HEK293 (cell line): ENCODE data around the gene MOB1A.

Experiments
- CTCF ChIA-PET: fragments of 350-600 bp; formaldehyde crosslinking; extraction: SDS; loops from one replicate; lab custom pipeline; 2021; ENCODE audit warnings: antibody characterized with exemption; lab: Yijun Ruan, JAX
- POLR2A ChIA-PET: fragments of 300-600 bp; formaldehyde crosslinking; extraction: SDS; loops from one replicate; lab custom pipeline; 2020; ENCODE audit warnings: antibody characterized with exemption, inconsistent platforms; lab: Yijun Ruan, JAX
- H3K27ac ChIP-seq: fragments of 200-500 bp; sonication (Bioruptor generic); 2 replicates; pipeline ENCODE4 v1.5.1; 2014; ENCODE audit warnings: low read depth, low read length, control low read depth, inconsistent platforms; ENCODE audit errors: extremely low read depth
- H3K36me3 ChIP-seq, 2 experiments: fragments of 200-500 bp in 1 of 2; sonication (Bioruptor generic) in 1 of 2; 1 replicate in 1 of 2; 2 replicates in 1 of 2; pipeline ENCODE4 v1.5.1; 2014 to 2017; ENCODE audit warnings: inconsistent platforms in 2 of 2, low read length in 2 of 2; ENCODE audit not compliant: control insufficient read depth in 2 of 2, insufficient read depth in 1 of 2
- H3K4me1 ChIP-seq: fragments of 200-500 bp; sonication (Bioruptor generic); 2 replicates; pipeline ENCODE4 v1.5.1; 2014; ENCODE audit warnings: mild to moderate bottlenecking, low read length, inconsistent platforms; ENCODE audit not compliant: control insufficient read depth, insufficient read depth
- H3K4me3 ChIP-seq: 2 replicates; pipeline ENCODE4 v1.5.1; 2011; ENCODE audit warnings: low read depth, mild to moderate bottlenecking, control low read depth, low read length, moderate library complexity
- H3K9me3 ChIP-seq: fragments of 200-500 bp; sonication (Bioruptor generic); 2 replicates; pipeline ENCODE4 v1.5.1; 2014; ENCODE audit warnings: low read depth, low read length, inconsistent platforms; ENCODE audit not compliant: control insufficient read depth, insufficient read depth
- GFI1B ChIP-seq: fragments of 450-650 bp; formaldehyde crosslinking; IDR thresholded peaks from 2 replicates; pipeline ENCODE4 v1.5.1; 2016; ENCODE audit warnings: missing biosample characterization, missing genetic modification characterization
- GLIS1 ChIP-seq: fragments of 450-650 bp; formaldehyde crosslinking; IDR thresholded peaks from 2 replicates; pipeline ENCODE4 v1.5.1; 2016; ENCODE audit warnings: missing biosample characterization, missing genetic modification characterization
- KLF7 ChIP-seq: fragments of 450-650 bp; formaldehyde crosslinking; IDR thresholded peaks from 2 replicates; pipeline ENCODE4 v1.5.1; 2016; ENCODE audit warnings: missing biosample characterization, missing genetic modification characterization, borderline replicate concordance
- REPIN1 ChIP-seq: fragments of 450-650 bp; formaldehyde crosslinking; IDR thresholded peaks from 2 replicates; pipeline ENCODE4 v1.5.1; 2017; ENCODE audit warnings: missing biosample characterization, missing genetic modification characterization, low read depth
- YY1 ChIP-seq: fragments of 450-650 bp; formaldehyde crosslinking; IDR thresholded peaks from 2 replicates; pipeline ENCODE4 v1.5.1; 2018; ENCODE audit warnings: missing biosample characterization, missing genetic modification characterization
- ZFP37 ChIP-seq: fragments of 450-650 bp; formaldehyde crosslinking; IDR thresholded peaks from 2 replicates; pipeline ENCODE4 v1.5.1; 2016; ENCODE audit warnings: missing biosample characterization, missing genetic modification characterization
- ZFP69B ChIP-seq: fragments of 450-650 bp; formaldehyde crosslinking; IDR thresholded peaks from 2 replicates; pipeline ENCODE4 v1.5.1; 2016; ENCODE audit warnings: missing biosample characterization, missing genetic modification characterization
- ZIC2 ChIP-seq: fragments of 450-650 bp; formaldehyde crosslinking; IDR thresholded peaks from 2 replicates; pipeline ENCODE4 v1.5.1; 2016; ENCODE audit warnings: missing biosample characterization, missing genetic modification characterization
- ZNF114 ChIP-seq: fragments of 450-650 bp; formaldehyde crosslinking; IDR thresholded peaks from 2 replicates; pipeline ENCODE4 v1.5.0; 2017; ENCODE audit warnings: missing biosample characterization, missing genetic modification characterization
- ZNF132 ChIP-seq: fragments of 450-650 bp; formaldehyde crosslinking; IDR thresholded peaks from 2 replicates; pipeline ENCODE4 v1.5.1; 2017; ENCODE audit warnings: missing biosample characterization, missing genetic modification characterization, borderline replicate concordance
- ZNF155 ChIP-seq: fragments of 450-650 bp; formaldehyde crosslinking; IDR thresholded peaks from 2 replicates; pipeline ENCODE4 v1.5.1; 2016; ENCODE audit warnings: missing biosample characterization, missing genetic modification characterization
- ZNF175 ChIP-seq: fragments of 450-650 bp; formaldehyde crosslinking; IDR thresholded peaks from 2 replicates; pipeline ENCODE4 v1.5.1; 2016; ENCODE audit warnings: missing biosample characterization, missing genetic modification characterization
- ZNF394 ChIP-seq: fragments of 450-650 bp; formaldehyde crosslinking; IDR thresholded peaks from 2 replicates; pipeline ENCODE4 v1.5.1; 2016; ENCODE audit warnings: missing biosample characterization, missing genetic modification characterization, mild to moderate bottlenecking, moderate library complexity, borderline replicate concordance
- ZNF521 ChIP-seq: fragments of 450-650 bp; formaldehyde crosslinking; IDR thresholded peaks from 2 replicates; pipeline ENCODE4 v1.5.1; 2017; ENCODE audit warnings: missing biosample characterization, mild to moderate bottlenecking, missing genetic modification characterization
- ZNF558 ChIP-seq: fragments of 450-650 bp; formaldehyde crosslinking; IDR thresholded peaks from 2 replicates; pipeline ENCODE4 v1.5.1; 2016; ENCODE audit warnings: missing biosample characterization, missing genetic modification characterization
- ZNF596 ChIP-seq: fragments of 450-650 bp; IDR thresholded peaks from 2 replicates; pipeline ENCODE4 v1.5.0; 2018; ENCODE audit warnings: missing biosample characterization, mild to moderate bottlenecking, missing genetic modification characterization, moderate library complexity
- ZNF623 ChIP-seq: fragments of 450-650 bp; formaldehyde crosslinking; IDR thresholded peaks from 2 replicates; pipeline ENCODE4 v1.5.1; 2016; ENCODE audit warnings: missing biosample characterization, missing genetic modification characterization
- ZNF747 ChIP-seq: fragments of 450-650 bp; formaldehyde crosslinking; IDR thresholded peaks from 2 replicates; pipeline ENCODE4 v1.5.1; 2016; ENCODE audit warnings: missing biosample characterization, missing genetic modification characterization
- ZNF776 ChIP-seq: fragments of 450-650 bp; formaldehyde crosslinking; IDR thresholded peaks from 2 replicates; pipeline ENCODE4 v1.5.0; 2017; ENCODE audit warnings: missing biosample characterization, missing genetic modification characterization, borderline replicate concordance
- ZNF837 ChIP-seq: fragments of 450-650 bp; formaldehyde crosslinking; IDR thresholded peaks from 2 replicates; pipeline ENCODE4 v1.5.1; 2016; ENCODE audit warnings: missing biosample characterization, missing genetic modification characterization
- ZNF843 ChIP-seq: fragments of 450-650 bp; formaldehyde crosslinking; IDR thresholded peaks from 2 replicates; pipeline ENCODE4 v1.5.1; 2016; ENCODE audit warnings: missing biosample characterization, missing genetic modification characterization
- TF ChIP-seq, protein P1 (sequence below): fragments of 450-650 bp; formaldehyde crosslinking; IDR thresholded peaks from 2 replicates; pipeline ENCODE4 v1.5.1; 2016; ENCODE audit warnings: missing biosample characterization, missing genetic modification characterization
- TF ChIP-seq, protein P2 (sequence below): fragments of 450-650 bp; formaldehyde crosslinking; IDR thresholded peaks from 2 replicates; pipeline ENCODE4 v1.5.1; 2016; ENCODE audit warnings: missing biosample characterization, missing genetic modification characterization
- TF ChIP-seq, protein P3 (sequence below): fragments of 450-650 bp; formaldehyde crosslinking; IDR thresholded peaks from 2 replicates; pipeline ENCODE4 v1.5.1; 2016; ENCODE audit warnings: missing biosample characterization, missing genetic modification characterization
- TF ChIP-seq, protein P4 (sequence below): fragments of 450-650 bp; formaldehyde crosslinking; IDR thresholded peaks from 2 replicates; pipeline ENCODE4 v1.5.1; 2016; ENCODE audit warnings: missing biosample characterization, missing genetic modification characterization
- TF ChIP-seq, protein P5 (sequence below): fragments of 450-650 bp; formaldehyde crosslinking; IDR thresholded peaks from 2 replicates; pipeline ENCODE4 v1.5.1; 2017; ENCODE audit warnings: missing biosample characterization, missing genetic modification characterization

The MOB1A gene

DNA sequence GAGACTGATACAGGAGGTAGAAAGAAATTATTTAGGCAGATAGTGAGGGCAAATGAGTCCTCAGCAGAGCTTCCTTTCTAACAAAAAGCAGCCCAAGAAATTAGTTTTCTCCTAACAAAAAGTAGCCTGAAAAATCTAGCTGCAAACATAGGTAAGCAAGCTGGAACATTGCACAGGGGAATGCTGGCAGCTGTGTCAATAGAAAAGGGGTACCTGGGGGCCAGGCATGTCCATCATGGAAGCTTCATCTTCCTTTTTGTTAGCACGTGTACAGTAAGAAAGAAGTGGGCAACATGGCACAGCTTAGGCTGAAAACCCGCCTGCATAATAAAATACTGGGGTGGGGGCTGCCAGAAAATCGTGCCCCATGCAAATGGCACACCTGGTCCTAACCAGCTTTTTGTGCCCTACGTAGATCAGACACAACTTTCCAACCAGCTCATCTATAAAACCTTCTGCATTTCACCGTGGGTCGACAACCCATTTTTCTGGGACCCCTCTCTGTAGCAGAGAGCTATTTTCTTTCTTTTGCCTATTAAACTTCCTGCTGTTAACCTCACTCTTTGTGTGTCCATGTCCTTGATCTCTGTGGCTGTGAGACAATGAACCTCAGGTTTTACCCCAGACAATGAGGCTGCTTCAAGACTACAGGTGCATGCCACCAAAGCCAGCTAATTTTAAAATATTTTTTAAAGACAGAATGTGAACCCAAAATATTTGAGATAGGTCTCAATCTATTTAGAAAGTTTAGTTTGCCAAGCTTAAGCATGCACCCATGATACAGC lies 13.1 kb upstream of the MOB1A start (continued):
- TF ChIP-seq, protein P1, sequence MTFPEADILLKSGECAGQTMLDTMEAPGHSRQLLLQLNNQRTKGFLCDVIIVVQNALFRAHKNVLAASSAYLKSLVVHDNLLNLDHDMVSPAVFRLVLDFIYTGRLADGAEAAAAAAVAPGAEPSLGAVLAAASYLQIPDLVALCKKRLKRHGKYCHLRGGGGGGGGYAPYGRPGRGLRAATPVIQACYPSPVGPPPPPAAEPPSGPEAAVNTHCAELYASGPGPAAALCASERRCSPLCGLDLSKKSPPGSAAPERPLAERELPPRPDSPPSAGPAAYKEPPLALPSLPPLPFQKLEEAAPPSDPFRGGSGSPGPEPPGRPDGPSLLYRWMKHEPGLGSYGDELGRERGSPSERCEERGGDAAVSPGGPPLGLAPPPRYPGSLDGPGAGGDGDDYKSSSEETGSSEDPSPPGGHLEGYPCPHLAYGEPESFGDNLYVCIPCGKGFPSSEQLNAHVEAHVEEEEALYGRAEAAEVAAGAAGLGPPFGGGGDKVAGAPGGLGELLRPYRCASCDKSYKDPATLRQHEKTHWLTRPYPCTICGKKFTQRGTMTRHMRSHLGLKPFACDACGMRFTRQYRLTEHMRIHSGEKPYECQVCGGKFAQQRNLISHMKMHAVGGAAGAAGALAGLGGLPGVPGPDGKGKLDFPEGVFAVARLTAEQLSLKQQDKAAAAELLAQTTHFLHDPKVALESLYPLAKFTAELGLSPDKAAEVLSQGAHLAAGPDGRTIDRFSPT (tag by site-specific recombination), result no peak
- TF ChIP-seq YY1 (tag by site-specific recombination) (no peak), KLF7 (no peak), ZNF132 (tag by site-specific recombination) (no peak), ZNF596 (no peak)
- TF ChIP-seq, protein P2, sequence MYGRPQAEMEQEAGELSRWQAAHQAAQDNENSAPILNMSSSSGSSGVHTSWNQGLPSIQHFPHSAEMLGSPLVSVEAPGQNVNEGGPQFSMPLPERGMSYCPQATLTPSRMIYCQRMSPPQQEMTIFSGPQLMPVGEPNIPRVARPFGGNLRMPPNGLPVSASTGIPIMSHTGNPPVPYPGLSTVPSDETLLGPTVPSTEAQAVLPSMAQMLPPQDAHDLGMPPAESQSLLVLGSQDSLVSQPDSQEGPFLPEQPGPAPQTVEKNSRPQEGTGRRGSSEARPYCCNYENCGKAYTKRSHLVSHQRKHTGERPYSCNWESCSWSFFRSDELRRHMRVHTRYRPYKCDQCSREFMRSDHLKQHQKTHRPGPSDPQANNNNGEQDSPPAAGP (tag by site-specific recombination), result no peak

DNA sequence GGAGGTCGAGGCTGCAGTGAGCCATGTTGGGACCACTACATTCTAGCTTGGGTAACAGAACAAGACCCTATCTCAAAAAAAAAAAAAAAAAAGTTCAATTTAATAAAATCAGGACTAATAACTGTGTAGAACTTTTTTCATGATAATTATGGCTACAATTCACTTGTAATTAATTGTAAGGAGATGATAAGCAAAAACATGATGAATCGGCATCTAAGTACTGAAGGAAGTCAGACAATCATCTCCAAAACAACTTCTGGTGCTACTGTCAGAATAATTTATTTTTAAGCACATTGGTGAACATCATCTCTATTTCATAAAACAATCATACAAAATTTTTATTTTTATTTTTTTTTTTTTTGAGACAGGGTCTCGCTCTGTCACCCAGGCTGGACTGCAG lies 10.0 kb upstream of the MOB1A start:
- POLR2A ChIA-PET, result interaction anchor here (2.0 kb wide), 1 partner anchor 10 kb away, joined by 16 read pairs; the partner anchor contains the start of gene MTHFD2
- CTCF ChIA-PET, result interaction anchor here (0.7 kb wide), 1 partner anchor 38 kb away, joined by 3 read pairs; no protein-coding TSS in a partner anchor

DNA sequence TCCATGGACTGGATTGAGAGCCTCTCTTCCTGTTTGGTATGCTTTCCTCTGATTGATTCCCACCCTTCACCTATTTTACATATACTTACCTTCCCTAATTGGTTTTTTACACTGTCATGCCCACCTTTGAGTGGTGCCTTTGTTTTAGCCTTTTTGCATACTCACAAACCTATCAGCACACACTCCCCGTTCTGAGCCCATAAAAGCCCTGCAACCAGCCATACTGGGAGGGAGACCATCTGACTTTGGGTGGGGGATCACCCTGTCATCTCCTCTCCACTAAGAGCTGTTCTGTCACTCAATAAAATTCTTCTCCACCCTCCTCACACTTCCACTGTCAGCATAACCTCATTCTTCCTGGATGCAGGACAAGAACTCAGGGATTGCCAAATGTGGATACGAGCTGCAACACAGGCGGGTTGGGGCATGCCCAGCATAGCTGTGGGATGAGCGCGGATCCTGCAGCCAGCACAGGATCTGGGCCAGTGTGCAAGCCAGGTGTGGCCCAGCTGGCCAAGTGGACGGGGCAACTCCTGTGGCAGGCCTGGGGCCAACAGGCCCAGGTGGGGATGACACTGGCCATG lies 9.4 kb upstream of the MOB1A start:
- Histone ChIP-seq H3K27ac (no peak overlapping the region), H3K9me3 (no peaks in the 10 kb centered on the region), H3K36me3 (no peaks in the 10 kb centered on the region), H3K4me1 (no peaks in the 10 kb centered on the region), H3K4me3 (no peak overlapping the region)
- ChIA-PET CTCF (interaction anchor here (0.6 to 1.0 kb wide), 2 partner anchors 20 to 189 kb away, joined by 3 to 5 read pairs; no protein-coding TSS in a partner anchor), POLR2A (interaction anchor here (2.0 kb wide), 1 partner anchor 11 kb away, joined by 16 read pairs; the partner anchor contains the start of gene MTHFD2)
- TF ChIP-seq GFI1B (tag by site-specific recombination) (no peak), ZFP37 (tag by site-specific recombination) (0 out of 2 replicates have a peak, but pooled peaks have one; percentile 61), ZIC2 (tag by site-specific recombination) (no peak), ZNF776 (tag by site-specific recombination) (no peak), ZNF394 (no peak), ZNF114 (tag by site-specific recombination) (no peak), GLIS1 (tag by site-specific recombination) (peak; percentile 46; the same call in 1 of the 2 replicates), REPIN1 (tag by site-specific recombination) (no peak)
- TF ChIP-seq, protein P3, sequence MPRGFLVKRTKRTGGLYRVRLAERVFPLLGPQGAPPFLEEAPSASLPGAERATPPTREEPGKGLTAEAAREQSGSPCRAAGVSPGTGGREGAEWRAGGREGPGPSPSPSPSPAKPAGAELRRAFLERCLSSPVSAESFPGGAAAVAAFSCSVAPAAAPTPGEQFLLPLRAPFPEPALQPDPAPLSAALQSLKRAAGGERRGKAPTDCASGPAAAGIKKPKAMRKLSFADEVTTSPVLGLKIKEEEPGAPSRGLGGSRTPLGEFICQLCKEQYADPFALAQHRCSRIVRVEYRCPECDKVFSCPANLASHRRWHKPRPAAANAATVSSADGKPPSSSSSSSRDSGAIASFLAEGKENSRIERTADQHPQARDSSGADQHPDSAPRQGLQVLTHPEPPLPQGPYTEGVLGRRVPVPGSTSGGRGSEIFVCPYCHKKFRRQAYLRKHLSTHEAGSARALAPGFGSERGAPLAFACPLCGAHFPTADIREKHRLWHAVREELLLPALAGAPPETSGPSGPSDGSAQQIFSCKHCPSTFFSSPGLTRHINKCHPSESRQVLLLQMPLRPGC (tag by site-specific recombination), result no peak
- TF ChIP-seq, protein P4, sequence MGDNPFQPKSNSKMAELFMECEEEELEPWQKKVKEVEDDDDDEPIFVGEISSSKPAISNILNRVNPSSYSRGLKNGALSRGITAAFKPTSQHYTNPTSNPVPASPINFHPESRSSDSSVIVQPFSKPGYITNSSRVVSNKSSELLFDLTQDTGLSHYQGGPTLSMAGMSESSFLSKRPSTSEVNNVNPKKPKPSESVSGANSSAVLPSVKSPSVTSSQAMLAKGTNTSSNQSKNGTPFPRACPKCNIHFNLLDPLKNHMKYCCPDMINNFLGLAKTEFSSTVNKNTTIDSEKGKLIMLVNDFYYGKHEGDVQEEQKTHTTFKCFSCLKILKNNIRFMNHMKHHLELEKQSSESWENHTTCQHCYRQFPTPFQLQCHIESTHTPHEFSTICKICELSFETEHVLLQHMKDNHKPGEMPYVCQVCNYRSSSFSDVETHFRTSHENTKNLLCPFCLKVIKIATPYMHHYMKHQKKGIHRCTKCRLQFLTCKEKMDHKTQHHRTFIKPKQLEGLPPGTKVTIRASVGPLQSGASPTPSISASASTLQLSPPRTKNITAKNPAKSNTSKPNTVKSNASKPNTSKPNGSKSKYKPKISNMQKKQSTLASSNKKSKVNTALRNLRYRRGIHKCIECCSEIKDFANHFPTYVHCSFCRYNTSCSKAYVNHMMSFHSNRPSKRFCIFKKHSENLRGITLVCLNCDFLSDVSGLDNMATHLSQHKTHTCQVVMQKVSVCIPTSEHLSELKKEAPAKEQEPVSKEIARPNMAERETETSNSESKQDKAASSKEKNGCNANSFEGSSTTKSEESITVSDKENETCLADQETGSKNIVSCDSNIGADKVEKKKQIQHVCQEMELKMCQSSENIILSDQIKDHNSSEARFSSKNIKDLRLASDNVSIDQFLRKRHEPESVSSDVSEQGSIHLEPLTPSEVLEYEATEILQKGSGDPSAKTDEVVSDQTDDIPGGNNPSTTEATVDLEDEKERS, result no peak

More for the DNA sequence above, 10.0 kb upstream of the MOB1A start:
- H3K4me3 ChIP-seq, result no peak overlapping the region
- H3K27ac ChIP-seq, result no peak overlapping the region
- no peaks in the 10 kb centered on the region for H3K9me3 ChIP-seq
- H3K36me3 ChIP-seq, result no peaks in the 10 kb centered on the region
- H3K4me1 ChIP-seq, result no peaks in the 10 kb centered on the region
- TF ChIP-seq ZNF843 (tag by site-specific recombination) (no peak), ZNF837 (tag by site-specific recombination) (no peak), ZNF747 (tag by site-specific recombination) (no peak), ZNF155 (tag by site-specific recombination) (no peak), ZNF521 (tag by site-specific recombination) (no peak), ZNF558 (tag by site-specific recombination) (no peak), ZFP69B (tag by site-specific recombination) (no peak), ZNF623 (no peak), ZNF175 (no peak)
- TF ChIP-seq, protein P5, sequence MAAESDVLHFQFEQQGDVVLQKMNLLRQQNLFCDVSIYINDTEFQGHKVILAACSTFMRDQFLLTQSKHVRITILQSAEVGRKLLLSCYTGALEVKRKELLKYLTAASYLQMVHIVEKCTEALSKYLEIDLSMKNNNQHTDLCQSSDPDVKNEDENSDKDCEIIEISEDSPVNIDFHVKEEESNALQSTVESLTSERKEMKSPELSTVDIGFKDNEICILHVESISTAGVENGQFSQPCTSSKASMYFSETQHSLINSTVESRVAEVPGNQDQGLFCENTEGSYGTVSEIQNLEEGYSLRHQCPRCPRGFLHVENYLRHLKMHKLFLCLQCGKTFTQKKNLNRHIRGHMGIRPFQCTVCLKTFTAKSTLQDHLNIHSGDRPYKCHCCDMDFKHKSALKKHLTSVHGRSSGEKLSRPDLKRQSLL (tag by site-specific recombination), result no peak
